Measurements from ENCODE around the gene GAREM1. TPM values are rescaled to one million over a fixed set of nuclear protein-coding genes. Genes with fewer than 3 reads are reported as not detected.

The GAREM1 gene
- total RNA-seq, 1 donor from 2014 or later = 5.1 TPM

DNA sequence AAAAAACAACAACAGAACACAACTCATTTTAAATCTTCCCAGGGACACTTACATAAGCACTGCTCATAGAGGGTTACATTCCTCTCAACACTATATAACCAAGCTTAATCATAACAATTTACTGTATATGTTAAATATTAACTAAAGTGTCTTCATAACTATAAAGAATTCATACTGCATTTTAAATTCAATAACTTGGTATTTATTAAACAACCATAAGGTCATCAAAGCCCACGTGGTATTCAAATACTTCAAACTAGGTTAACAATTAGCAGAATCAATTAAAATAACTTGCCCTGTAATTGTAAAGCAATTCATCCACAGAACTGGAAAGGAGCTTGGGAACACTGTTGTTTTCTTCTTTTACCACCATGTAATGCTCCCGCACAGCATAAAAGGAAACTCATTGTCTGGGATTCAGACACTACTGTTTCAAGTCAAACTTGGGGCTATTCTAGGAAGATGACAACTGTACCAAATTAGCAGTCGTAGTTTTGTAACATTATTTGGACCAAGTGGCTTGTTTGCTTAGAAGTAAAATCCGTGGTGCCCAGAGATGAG lies 10.4 kb downstream of the GAREM1 start:
- no peak overlapping the region for H3K4me3 Mint-ChIP-seq
- no peak overlapping the region for H3K9ac ChIP-seq
- no peak overlapping the region for H3K27ac ChIP-seq
- no peaks in the 10 kb centered on the region for H3K9me3 ChIP-seq (ENCODE audit: low read depth)
- peaks cover 45% of the 10 kb centered on the region for H3K79me2 ChIP-seq (ENCODE audit: low read depth)
- H3K4me1 Mint-ChIP-seq = peaks cover 6% of the 10 kb centered on the region
- no peaks in the 10 kb centered on the region for H3K27me3 ChIP-seq
- no peak overlapping the region for H3K4me3 ChIP-seq
- H3K27ac Mint-ChIP-seq = no peak overlapping the region
- peaks cover 2% of the 10 kb centered on the region for H3K9me3 Mint-ChIP-seq
- peaks cover 6% of the 10 kb centered on the region for H3K4me1 ChIP-seq
- peaks cover 2% of the 10 kb centered on the region for H3K36me3 Mint-ChIP-seq
- no peak overlapping the region for H2AFZ ChIP-seq (replicated peaks)
- no peaks in the 10 kb centered on the region for H3F3A ChIP-seq (ENCODE audit: low read depth)
- no peaks in the 10 kb centered on the region for H3K36me3 ChIP-seq
- no peak for DNase-seq (ENCODE audit: low spot score)
- TF ChIP-seq, protein P1, sequence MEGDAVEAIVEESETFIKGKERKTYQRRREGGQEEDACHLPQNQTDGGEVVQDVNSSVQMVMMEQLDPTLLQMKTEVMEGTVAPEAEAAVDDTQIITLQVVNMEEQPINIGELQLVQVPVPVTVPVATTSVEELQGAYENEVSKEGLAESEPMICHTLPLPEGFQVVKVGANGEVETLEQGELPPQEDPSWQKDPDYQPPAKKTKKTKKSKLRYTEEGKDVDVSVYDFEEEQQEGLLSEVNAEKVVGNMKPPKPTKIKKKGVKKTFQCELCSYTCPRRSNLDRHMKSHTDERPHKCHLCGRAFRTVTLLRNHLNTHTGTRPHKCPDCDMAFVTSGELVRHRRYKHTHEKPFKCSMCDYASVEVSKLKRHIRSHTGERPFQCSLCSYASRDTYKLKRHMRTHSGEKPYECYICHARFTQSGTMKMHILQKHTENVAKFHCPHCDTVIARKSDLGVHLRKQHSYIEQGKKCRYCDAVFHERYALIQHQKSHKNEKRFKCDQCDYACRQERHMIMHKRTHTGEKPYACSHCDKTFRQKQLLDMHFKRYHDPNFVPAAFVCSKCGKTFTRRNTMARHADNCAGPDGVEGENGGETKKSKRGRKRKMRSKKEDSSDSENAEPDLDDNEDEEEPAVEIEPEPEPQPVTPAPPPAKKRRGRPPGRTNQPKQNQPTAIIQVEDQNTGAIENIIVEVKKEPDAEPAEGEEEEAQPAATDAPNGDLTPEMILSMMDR (IDR thresholded peaks at IDR 0.05) = no peak
- no peak for TF ChIP-seq EZH2phosphoT487 (IDR thresholded peaks at IDR 0.05)
- TF ChIP-seq EZH2 (IDR thresholded peaks at IDR 0.05) = no peak
- peaks cover 1% of the 10 kb centered on the region for H3K27me3 Mint-ChIP-seq (ENCODE audit: insufficient read depth, low read depth)
- no peaks in the 10 kb centered on the region for H4K20me1 ChIP-seq (ENCODE audit: low read depth)
- H3K4me2 ChIP-seq = no peak overlapping the region

DNA sequence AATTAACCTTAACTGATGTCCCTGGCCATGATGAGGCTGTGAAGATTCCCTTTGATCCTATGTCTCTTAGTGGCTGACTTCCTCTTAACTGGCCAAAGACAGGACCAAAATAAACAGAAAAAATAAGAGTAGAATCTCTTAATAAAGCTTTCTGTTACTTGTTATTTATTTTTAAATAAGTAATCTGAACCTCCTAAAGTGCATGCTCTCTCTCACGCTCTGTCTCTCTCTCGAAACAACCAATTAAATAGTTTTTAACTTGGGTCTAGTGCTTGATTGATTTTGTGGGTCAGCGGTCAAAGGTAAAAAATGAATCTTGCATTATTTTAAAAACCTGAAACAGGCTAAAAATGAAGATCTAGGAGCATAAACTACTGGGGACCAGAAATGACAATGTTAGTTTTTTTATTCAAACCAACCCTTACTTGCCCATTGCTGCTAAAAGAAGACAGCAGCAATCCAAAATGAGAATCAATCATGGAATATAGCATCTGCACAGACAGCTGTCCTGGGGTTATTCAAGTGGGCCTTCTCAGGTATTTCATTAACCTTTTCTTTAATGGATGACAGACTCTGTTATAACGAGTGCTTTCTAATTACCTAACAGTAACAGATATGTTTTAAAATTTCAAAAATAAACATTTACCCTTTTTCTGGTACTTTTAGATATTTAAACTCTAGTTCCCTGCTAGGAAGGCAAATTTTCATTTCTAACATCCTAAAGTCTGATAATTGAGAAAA lies 11.2 kb downstream of the GAREM1 start:
- Histone ChIP-seq H3K27me3 (no peaks in the 10 kb centered on the region), H3K4me2 (no peak overlapping the region), H3K79me2 (ENCODE audit: low read depth) (peaks cover 38% of the 10 kb centered on the region), H3K4me3 (no peak overlapping the region), H3K4me1 (peaks cover 6% of the 10 kb centered on the region), H3K36me3 (no peaks in the 10 kb centered on the region), H3F3A (ENCODE audit: low read depth) (no peaks in the 10 kb centered on the region), H3K9me3 (ENCODE audit: low read depth) (no peaks in the 10 kb centered on the region), H2AFZ (replicated peaks) (no peak overlapping the region), H3K9ac (no peak overlapping the region), H3K27ac (no peak overlapping the region), H4K20me1 (ENCODE audit: low read depth) (no peaks in the 10 kb centered on the region)
- Mint-ChIP-seq H3K4me3 (no peak overlapping the region), H3K27me3 (ENCODE audit: insufficient read depth, low read depth) (no peaks in the 10 kb centered on the region), H3K36me3 (peaks cover 2% of the 10 kb centered on the region), H3K27ac (no peak overlapping the region), H3K9me3 (peaks cover 2% of the 10 kb centered on the region), H3K4me1 (peaks cover 10% of the 10 kb centered on the region)
- TF ChIP-seq EZH2phosphoT487 (IDR thresholded peaks at IDR 0.05) (no peak), EZH2 (IDR thresholded peaks at IDR 0.05) (no peak)
- TF ChIP-seq, protein P1 (IDR thresholded peaks at IDR 0.05) = no peak
- no peak for DNase-seq (ENCODE audit: low spot score)

DNA sequence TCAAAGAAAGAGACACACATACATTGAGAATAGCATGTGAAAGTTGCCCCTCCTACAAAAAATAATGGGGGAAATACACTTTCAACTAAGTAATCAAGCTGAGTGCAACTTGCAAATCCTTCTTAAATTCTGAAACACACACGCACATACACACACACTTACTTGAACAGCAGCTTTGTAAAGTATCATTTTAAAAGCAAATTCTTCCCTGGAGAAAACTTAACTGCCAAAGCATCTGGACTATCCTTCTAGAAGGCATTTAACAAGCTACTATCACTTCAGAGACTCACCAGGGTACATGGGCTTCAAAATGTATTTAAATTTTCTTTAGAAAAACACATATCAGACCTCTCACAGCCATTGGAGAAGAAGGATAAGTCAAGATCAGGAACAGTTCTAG lies 15.3 kb downstream of the GAREM1 start:
- H2AFZ ChIP-seq (replicated peaks) = no peak overlapping the region
- H3K36me3 Mint-ChIP-seq = no peaks in the 10 kb centered on the region
- peaks cover 16% of the 10 kb centered on the region for H3K79me2 ChIP-seq (ENCODE audit: low read depth)
- no peaks in the 10 kb centered on the region for H3K9me3 Mint-ChIP-seq
- H3K9ac ChIP-seq = no peak overlapping the region
- no peak overlapping the region for H3K4me3 ChIP-seq
- H4K20me1 ChIP-seq (ENCODE audit: low read depth) = no peaks in the 10 kb centered on the region
- peaks cover 3% of the 10 kb centered on the region for H3K4me1 ChIP-seq
- no peak overlapping the region for H3K27ac Mint-ChIP-seq
- no peaks in the 10 kb centered on the region for H3K27me3 Mint-ChIP-seq (ENCODE audit: insufficient read depth, low read depth)
- DNase-seq (ENCODE audit: low spot score) = no peak
- peaks cover 14% of the 10 kb centered on the region for H3K4me1 Mint-ChIP-seq
- H3F3A ChIP-seq (ENCODE audit: low read depth) = no peaks in the 10 kb centered on the region
- no peaks in the 10 kb centered on the region for H3K36me3 ChIP-seq
- H3K27me3 ChIP-seq = no peaks in the 10 kb centered on the region
- no peak for TF ChIP-seq EZH2phosphoT487 (IDR thresholded peaks at IDR 0.05)
- no peak for TF ChIP-seq EZH2 (IDR thresholded peaks at IDR 0.05)
- TF ChIP-seq, protein P1 (IDR thresholded peaks at IDR 0.05) = no peak
- no peak overlapping the region for H3K27ac ChIP-seq
- H3K4me2 ChIP-seq = no peak overlapping the region
- H3K9me3 ChIP-seq (ENCODE audit: low read depth) = no peaks in the 10 kb centered on the region
- H3K4me3 Mint-ChIP-seq = no peak overlapping the region

Measured in neural progenitor cell (in vitro differentiated cells).